Measurements from ENCODE around the gene FOXF1.

The FOXF1 gene

GRCh38 chr16:86557587-86557986, 47.3 kb downstream of the FOXF1 start:
- TF ChIP-seq EZH2phosphoT487 (IDR thresholded peaks at IDR 0.05; ENCODE audit: borderline replicate concordance, low read length), result no peak
- no peak for TF ChIP-seq CTCF (IDR thresholded peaks at IDR 0.05; ENCODE audit: low read depth, low read length, poor library complexity, severe bottlenecking)
- Histone ChIP-seq H3K9me2 (replicated peaks; ENCODE audit: control insufficient read depth, low read length) (no peaks in the 10 kb centered on the region), H3K27ac (ENCODE audit: low read depth, low read length) (no peak overlapping the region)

GRCh38 chr16:86558355-86559193, 48.2 kb downstream of the FOXF1 start:
- TF ChIP-seq EZH2phosphoT487 (IDR thresholded peaks at IDR 0.05; ENCODE audit: borderline replicate concordance, low read length), result no peak
- no peak for TF ChIP-seq CTCF (IDR thresholded peaks at IDR 0.05; ENCODE audit: low read depth, low read length, poor library complexity, severe bottlenecking)
- Histone ChIP-seq H3K4me3 (ENCODE audit: low read length) (no peak overlapping the region), H3K27me3 (ENCODE audit: control insufficient read depth, low read length) (no peaks in the 10 kb centered on the region), H3K9me2 (replicated peaks; ENCODE audit: control insufficient read depth, low read length) (no peaks in the 10 kb centered on the region), H3K36me3 (ENCODE audit: control insufficient read depth, low read length) (peaks cover 10% of the 10 kb centered on the region), H3K4me2 (ENCODE audit: low read length) (no peak overlapping the region), H3F3A (ENCODE audit: control insufficient read depth, insufficient read depth) (peaks cover 5% of the 10 kb centered on the region; the same call in 1 of the 2 replicates), H3K79me2 (ENCODE audit: control insufficient read depth, low read length) (peaks cover 14% of the 10 kb centered on the region), H3K4me1 (ENCODE audit: control insufficient read depth, low read length) (peaks cover 17% of the 10 kb centered on the region), H3K27ac (ENCODE audit: low read depth, low read length) (no peak overlapping the region), H3K9me3 (ENCODE audit: control insufficient read depth, insufficient read depth, low read length) (0 out of 2 replicates have a peak, but pooled peaks cover 2% of the 10 kb centered on the region), H4K20me1 (ENCODE audit: control insufficient read depth, insufficient read depth, low read depth, low read length) (no peaks in the 10 kb centered on the region)

More at GRCh38 chr16:86557587-86557986, 47.3 kb downstream of the FOXF1 start:
- H3F3A ChIP-seq (ENCODE audit: control insufficient read depth, insufficient read depth), result peaks cover 5% of the 10 kb centered on the region; the same call in 1 of the 2 replicates
- 0 out of 2 replicates have a peak, but pooled peaks cover 3% of the 10 kb centered on the region for H3K9me3 ChIP-seq (ENCODE audit: control insufficient read depth, insufficient read depth, low read length)
- H3K27me3 ChIP-seq (ENCODE audit: control insufficient read depth, low read length), result no peaks in the 10 kb centered on the region
- peaks cover 15% of the 10 kb centered on the region for H3K36me3 ChIP-seq (ENCODE audit: control insufficient read depth, low read length)
- peaks cover 24% of the 10 kb centered on the region for H3K79me2 ChIP-seq (ENCODE audit: control insufficient read depth, low read length)
- no peak overlapping the region for H3K4me3 ChIP-seq (ENCODE audit: low read length)
- H3K4me1 ChIP-seq (ENCODE audit: control insufficient read depth, low read length), result peaks cover 12% of the 10 kb centered on the region
- no peak overlapping the region for H3K4me2 ChIP-seq (ENCODE audit: low read length)
- no peaks in the 10 kb centered on the region for H4K20me1 ChIP-seq (ENCODE audit: control insufficient read depth, insufficient read depth, low read depth, low read length)

- Histone ChIP-seq H3K27me3 (ENCODE audit: control insufficient read depth, low read length) (peaks cover 6% of the 10 kb centered on the region), H3K4me1 (ENCODE audit: control insufficient read depth, low read length) (peaks cover 18% of the 10 kb centered on the region), H3K4me2 (ENCODE audit: low read length) (no peak overlapping the region), H3F3A (ENCODE audit: control insufficient read depth, insufficient read depth) (no peaks in the 10 kb centered on the region), H3K36me3 (ENCODE audit: control insufficient read depth, low read length) (peaks cover under 1% of the 10 kb centered on the region; the same call in 1 of the 2 replicates), H3K27ac (ENCODE audit: low read depth, low read length) (no peak overlapping the region), H4K20me1 (ENCODE audit: control insufficient read depth, insufficient read depth, low read depth, low read length) (no peaks in the 10 kb centered on the region), H3K9me2 (replicated peaks; ENCODE audit: control insufficient read depth, low read length) (no peaks in the 10 kb centered on the region), H3K79me2 (ENCODE audit: control insufficient read depth, low read length) (peaks cover under 1% of the 10 kb centered on the region), H3K4me3 (ENCODE audit: low read length) (no peak overlapping the region), H3K9me3 (ENCODE audit: control insufficient read depth, insufficient read depth, low read length) (no peaks in the 10 kb centered on the region)
- TF ChIP-seq EZH2phosphoT487 (IDR thresholded peaks at IDR 0.05; ENCODE audit: borderline replicate concordance, low read length), result no peak
- no peak for TF ChIP-seq CTCF (IDR thresholded peaks at IDR 0.05; ENCODE audit: low read depth, low read length, poor library complexity, severe bottlenecking)
Measured at GRCh38 chr16:86559802-86560305, 49.5 kb downstream of the FOXF1 start.
